ENCODE results near the gene FN3K.

FN3K gene

GRCh38 chr17:82703935-82704865 is 31.2 kb upstream of the FN3K start:
- DNase-seq (ENCODE audit: low read depth in 2 of 2) = no peak

DNA sequence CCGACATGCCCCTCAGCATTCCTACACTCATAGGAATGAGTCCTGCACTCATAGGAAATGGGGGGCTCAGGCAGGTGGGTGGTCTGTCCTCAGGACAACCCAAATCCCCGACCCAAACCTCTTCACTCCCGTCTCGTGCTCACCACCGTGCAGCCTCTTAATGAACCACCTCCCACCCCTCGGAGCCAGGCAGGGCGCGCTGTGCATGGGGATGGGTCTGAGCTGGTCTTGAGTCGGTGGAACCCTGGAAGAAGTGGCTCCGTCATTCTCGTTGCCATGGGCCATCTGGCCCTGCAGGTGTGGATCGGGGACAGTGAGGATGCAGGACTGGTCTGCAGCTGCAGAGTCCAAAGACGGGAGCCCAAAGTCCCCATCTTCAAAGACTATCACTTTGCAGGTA is 30.5 kb upstream of the FN3K start:
- DNase-seq (ENCODE audit: low read depth in 2 of 2) = no peak

DNA sequence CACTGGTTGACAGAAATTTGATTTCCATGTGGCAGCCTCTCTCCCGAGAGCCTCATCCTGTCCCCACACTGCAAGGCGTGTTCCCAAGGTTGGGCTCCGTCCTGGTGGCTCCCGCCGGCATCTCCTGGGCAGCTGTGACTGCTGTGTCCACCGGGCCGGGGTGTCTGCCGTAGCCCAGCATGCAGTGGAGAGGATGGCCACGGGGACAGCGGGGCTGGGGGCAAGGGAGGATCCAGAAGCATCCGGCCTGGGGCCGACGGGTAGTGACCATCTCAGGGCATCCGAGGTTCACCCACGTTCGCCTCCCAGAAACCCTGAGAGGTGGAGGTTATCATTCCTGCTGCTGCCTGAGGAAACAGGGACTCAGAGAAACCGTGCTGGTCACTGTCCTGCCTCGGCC is 29.7 kb upstream of the FN3K start:
- DNase-seq (ENCODE audit: low read depth in 2 of 2) = no peak

- no peak for DNase-seq (ENCODE audit: low read depth in 2 of 2)
These were observed 26.3 kb upstream of the FN3K start for GRCh38 chr17:82709024-82709675.

- DNase-seq (ENCODE audit: low read depth in 2 of 2) = no peak
These were observed 25.5 kb upstream of the FN3K start for GRCh38 chr17:82709676-82710498.

- no peak for DNase-seq (ENCODE audit: low read depth in 2 of 2)
These were observed 24.7 kb upstream of the FN3K start for GRCh38 chr17:82710499-82711232.

DNA sequence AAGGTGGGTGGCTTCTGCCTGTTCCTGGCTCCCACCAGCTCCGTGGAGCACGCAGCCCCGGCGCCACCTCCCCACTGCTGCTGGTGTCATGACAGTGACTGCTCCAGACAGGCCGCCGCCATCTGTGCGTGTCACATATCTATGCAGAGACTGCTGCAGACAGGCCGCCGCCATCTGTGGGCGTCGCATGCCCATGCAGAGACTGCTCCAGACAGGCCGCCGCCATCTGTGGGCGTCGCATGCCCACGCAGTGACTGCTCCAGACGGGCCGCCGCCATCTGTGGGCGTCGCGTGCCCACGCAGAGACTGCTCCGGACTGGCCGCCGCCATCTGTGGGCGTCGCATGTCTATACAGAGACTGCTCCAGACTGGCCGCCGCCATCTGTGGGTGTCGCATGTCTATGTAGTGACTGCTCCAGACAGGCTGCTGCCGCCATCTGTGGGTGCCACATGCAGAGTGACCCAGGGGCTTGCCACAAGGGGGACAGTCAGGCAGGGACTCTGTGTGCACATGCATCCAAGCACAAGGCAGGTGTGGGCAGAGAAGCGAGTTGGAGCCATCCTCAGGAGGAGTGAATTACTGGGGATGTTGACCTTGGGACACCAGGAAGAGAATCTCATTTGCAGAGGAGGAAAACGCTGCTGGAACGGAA is 22.2 kb upstream of the FN3K start:
- DNase-seq (ENCODE audit: low read depth in 2 of 2) = no peak

DNA sequence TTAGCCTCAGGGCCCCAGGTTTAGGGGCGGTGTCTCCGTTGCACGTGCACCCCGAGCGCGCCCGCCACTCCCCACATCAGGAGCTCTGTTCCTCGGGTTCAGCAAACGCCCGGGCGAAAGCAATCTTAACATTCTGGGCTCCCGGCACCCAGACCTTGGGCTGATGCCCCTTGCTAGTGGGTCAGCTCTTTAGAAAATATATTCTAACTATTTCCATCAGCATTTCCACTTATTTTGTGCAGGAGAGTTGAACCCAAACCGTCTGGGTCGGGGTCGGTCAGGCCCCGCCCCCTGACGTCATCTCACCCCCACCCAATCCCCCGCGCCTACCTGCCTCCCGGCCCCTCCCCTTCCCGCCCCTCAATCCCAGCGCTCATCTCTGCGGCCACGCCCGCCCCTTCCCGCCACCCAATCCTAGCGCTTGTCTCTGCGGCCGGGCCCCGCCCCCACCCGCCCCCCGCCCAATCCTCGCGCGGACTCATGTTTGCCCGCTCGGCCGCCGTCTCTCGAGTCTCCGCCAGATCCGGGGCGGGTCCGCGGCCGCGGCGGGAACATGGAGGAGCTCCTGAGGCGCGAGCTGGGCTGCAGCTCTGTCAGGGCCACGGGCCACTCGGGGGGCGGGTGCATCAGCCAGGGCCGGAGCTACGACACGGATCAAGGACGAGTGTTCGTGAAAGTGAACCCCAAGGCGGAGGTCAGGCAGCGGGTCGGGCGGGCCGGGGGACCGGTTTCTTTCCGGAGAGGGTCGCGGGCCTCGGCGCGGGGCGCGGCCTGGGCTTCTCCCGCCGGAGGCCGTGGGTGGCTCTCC is 19.0 kb upstream of the FN3K start, which contains the start of gene FN3KRP:
Gene FN3KRP (plus strand): TSS at position 504 of the 808 bp plus-strand sequence. CDS start 50 bp downstream, at position 554.
- DNase-seq (ENCODE audit: low read depth in 2 of 2) = peak; percentile 58 to 91

DNA sequence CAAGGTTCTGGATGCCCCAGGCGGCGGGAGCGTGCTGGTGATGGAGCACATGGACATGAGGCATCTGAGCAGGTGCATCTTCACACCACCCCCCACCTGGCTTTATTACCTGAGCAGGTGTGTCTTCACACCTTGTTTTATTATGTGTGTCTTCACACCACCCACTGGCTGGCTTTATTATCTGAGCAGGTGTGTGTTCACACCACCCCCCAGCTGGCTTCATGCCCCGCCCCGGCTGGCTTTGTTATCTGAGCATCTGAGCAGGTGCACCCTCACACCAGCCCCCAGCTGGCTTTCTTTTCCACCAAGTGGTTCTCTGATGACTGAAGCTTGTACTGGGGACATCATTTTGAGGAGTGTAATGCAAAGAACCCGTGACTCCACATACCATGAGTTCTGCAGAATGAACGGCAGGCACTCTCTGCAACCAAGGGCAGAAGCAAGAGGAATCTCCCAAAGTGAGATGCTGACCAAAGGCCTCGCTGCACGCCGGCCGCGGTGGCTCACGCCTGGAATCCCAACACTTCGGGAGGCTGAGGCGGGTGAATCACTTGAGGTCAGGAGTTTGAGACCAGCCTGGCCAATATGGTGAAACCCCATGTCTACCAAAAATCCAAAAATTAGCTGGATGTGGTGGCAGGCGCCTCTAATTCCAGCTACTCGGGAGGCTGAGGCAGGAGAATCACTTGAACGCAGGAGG is 16.3 kb upstream of the FN3K start:
- DNase-seq (ENCODE audit: low read depth in 2 of 2) = no peak

DNA sequence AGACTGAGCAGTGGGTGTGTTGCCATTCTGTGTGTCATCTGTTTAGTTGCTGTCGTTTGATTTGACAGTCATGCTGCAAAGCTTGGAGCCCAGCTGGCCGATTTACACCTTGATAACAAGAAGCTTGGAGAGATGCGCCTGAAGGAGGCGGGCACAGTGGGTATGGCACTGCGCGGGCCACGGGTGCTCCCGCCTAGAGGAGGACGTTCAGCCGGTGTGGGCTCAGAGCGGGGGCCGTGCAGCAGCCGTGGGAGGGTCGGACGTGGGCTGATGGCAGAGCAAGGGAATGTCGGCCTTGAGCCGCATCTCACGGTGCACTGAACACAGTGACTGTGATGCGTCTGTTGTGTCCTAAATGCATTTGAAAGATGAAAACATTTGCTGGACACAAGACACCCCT is 15.2 kb upstream of the FN3K start:
- DNase-seq (ENCODE audit: low read depth in 2 of 2) = no peak

GRCh38 chr17:82722341-82723013 is 12.9 kb upstream of the FN3K start:
- DNase-seq (ENCODE audit: low read depth in 2 of 2) = no peak

DNA sequence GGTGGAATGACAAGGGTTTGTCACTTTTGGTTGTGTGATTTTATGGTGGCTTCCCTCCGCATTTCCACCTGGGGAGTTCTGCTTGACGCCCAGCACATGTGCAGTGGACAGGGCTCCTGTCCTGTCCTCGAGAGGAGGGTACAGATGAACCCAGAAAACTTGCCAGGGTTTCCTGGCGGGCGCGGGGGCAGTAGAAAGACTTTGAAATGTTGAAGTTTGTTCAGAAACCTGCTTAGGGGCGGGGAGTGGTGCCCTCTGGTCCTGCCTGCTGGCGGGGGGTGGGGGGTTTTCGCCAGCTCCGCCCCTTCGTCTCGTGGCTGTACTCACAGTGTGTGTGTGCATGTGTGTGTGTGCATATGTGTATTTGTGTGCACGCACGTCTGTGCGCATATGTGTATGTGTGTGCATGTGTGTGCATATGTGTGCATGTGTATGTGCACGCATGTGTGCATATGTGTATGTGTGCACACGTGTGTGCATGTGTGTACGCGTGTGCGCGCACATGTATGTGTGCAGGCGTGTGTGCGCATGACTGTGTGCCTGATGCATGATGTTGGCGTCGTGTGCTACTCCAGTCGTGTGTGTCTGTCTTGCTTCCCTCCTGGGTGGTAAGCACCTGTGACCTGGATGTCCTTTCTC is 12.1 kb upstream of the FN3K start:
- no peak for DNase-seq (ENCODE audit: low read depth in 2 of 2)

DNA sequence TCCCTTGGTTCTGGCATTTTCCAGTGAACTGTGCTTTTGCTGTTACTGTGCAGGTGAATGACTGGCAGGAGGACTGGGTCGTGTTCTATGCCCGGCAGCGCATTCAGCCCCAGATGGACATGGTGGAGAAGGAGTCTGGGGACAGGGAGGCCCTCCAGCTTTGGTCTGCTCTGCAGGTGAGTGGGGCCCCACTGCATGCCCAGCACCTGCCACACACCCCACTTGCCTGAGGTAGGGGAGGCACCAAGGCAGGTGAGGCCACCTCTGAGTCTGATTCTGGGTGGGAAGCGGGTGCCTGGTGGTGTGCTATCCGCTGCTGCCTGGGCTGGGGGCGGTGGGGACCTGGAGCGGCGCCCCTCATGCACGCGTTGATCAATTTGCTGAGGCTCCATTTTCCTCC is 9.0 kb upstream of the FN3K start:
- no peak for DNase-seq (ENCODE audit: low read depth in 2 of 2)

DNA sequence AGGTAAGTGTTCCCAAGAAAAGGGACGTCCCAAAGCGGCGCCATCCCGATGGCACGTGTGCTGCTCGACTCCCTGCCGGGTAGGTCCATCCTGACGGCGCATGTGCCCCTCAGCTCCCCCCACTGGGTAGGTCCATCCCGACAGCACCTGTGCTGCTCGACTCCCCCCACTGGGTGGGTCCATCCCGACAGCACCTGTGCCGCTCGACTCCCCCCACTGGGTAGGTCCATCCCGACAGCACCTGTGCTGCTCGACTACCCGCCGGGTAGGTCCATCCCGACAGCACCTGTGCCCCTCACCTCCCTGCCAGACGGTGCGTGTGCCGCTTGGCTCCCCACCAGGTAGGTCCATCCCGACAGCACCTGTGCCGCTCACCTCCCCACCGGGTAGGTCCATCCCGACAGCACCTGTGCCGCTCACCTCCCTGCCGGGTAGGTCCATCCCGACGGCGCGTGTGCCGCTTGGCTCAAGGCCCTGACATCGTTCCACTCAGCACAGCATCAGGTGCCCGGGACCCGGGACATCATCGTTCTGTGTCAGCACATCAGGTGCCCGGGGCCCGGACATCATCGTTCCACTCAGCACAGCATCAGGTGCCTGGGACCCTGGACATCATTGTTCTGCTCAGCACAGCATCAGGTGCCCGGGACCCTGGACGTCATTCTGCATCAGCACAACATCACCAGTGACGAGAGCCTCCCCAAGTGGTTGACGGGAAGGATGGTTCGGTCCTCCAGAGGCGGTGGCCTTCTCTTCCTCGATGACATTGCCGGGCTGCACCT is 5.7 kb upstream of the FN3K start:
- no peak for DNase-seq (ENCODE audit: low read depth in 2 of 2)

GRCh38 chr17:82732118-82732743 is 3.2 kb upstream of the FN3K start:
- no peak for DNase-seq (ENCODE audit: low read depth in 2 of 2)

GRCh38 chr17:82736511-82737185 is 1.2 kb downstream of the FN3K start:
- DNase-seq (ENCODE audit: low read depth in 2 of 2) = no peak
